CD1c-positive myeloid dendritic cell (primary cell): Measurements from ENCODE around the gene PRAMEF33.
"Not testable (repeated sequence)": the region's sequence is repeated elsewhere in the genome, so short reads cannot be mapped to it uniquely, and the experiment has no call there.

Source experiments
- DNase-seq: peaks from one replicate; pipeline ENCODE4 v3.0.0-alpha.2; 2016; ENCODE audit errors: extremely low spot score

The PRAMEF33 gene, protein sequence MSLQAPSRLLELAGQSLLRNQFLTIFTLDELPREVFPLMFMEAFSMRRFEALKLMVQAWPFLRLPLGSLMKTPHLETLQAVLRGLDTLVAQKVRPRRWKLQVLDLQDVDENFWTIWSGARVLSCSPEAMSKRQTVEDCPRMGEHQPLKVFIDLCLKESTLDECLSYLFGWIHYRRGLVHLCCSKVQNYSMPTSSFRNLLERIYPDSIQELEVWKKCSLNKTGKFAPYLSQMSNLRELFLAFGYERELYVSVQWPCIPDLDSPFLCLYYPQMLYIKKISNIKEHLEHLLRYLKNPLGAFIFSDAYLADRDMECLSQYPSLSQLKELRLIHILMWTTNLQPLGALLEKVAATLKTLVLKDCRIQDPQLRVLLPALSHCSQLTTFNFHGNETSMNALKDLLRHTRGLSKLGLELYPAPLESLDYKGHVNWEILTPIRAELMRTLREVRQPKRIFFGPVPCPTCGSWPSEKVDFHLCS

DNA sequence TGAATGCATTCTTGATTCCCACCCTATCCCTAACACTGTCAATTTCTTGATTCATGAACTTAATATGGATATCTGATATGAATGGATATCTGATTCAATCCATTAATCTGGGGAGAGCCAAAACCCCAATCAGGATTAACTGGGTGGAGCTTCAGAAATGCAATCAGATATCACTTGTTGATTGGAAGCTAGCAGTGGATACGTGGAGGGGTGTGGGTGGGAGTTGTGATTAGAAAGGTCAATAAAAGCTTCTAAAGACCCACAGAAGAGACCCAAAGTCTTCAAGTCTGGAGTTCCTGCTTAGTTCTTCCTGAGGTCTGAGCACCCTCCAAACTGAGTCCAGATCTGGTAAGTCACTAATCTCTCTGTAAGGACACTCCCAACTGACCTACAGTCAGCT is at the start of gene PRAMEF33:
PRAMEF33 (plus strand) TSS at position 301 of the 400 bp plus-strand sequence. CDS start 2,416 bp downstream, outside the sequence.
- not testable (repeated sequence) for DNase-seq

DNA sequence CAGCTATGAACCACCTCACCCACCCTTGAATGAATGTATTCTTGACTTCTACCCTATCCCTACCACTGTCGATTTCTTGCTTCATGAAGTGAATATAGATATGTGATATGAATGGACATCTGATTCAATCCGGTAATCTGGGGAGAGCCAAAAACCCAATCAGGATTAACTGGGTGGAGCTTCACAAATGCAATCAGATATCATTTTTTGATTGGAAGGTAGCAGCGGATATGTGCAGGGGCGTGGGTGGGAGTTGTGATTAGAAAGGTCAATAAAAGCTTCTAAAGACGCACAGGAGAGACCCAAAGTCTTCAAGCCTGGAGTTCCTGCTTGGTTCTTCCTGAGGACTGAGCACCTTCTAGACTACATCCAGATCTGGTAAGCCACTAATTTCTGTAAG is 49.4 kb upstream of the PRAMEF33 start, which contains the start of gene PRAMEF5:
PRAMEF5 (plus strand) TSS at position 301 of the 400 bp plus-strand sequence. CDS start 5,071 bp downstream, outside the sequence.
- not testable (repeated sequence) for DNase-seq

DNA sequence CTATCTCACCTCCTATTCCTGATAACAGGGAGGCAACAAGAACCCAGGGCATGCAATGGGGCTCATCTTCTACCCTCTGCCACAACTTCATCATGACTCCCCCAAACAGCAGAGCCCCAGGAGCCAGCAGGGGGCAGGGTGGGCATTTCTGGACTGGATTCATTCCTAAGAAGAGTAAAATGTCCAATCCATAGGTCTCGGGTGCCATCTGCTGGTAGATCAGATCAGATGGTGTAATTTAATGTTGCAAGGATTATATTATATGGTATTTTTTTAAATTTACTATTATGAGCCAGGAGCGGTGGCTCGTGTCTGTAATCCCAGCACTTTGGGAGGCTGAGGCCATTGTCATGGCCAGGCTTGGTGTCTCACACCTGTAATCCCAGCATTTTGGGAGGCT is 38.2 kb upstream of the PRAMEF33 start:
- DNase-seq: not testable (repeated sequence)

DNA sequence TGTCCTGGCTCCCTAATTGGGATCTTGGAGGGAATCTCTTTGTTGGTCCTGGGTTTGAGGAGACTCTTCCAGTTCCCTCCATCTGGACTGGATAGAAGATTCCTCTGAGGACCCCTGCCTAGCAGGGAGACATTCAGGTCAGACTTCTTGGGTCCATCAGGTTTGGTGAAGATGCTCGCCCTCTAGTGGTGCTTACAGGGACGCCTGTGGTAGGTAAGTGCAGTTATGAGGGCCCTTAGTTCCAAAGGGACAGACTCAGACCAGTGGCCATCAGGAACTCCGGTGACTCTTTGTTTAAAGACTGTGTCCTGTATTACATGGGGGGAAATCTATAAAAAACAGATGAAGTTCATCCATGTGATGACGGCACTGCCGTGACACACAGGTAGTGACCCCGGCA is 26.3 kb upstream of the PRAMEF33 start:
- not testable (repeated sequence) for DNase-seq

DNA sequence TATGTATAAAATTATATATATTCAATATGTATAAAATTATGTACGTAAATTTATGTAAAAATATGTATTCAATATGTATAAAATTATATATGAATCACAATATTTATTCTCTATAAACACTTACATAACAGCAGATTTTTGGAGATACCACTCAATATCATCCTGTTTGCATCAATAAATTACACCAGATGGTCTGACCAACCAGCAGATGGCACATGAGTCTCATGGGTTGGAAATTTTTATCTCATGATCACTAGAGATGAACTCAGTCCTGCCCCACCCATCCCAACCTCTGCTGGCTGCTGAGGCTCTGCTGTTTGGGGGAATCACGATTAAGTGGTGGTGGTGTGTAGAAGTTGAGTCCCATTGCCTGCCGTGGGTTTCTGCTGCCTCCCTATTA is 23.7 kb upstream of the PRAMEF33 start:
- not testable (repeated sequence) for DNase-seq

DNA sequence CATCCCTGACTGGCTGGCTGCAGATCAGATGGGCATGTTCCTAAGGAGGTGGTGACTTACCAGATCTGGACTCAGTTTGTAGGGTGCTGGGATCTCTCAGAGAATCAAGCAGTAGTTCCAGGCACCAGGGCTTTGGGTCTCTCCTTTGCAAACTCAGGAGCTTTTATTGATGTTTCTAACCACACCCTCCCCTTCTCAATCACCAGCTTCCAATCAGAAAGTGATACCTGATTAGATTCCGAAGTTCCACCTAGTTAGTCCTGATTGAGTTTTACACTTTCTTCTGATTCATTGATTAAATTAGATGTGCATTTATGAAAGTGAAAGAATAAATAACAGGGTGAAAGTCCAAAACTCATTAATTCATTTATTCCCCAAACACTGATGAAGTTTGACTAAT is 18.3 kb upstream of the PRAMEF33 start, which contains the start of gene PRAMEF8:
PRAMEF8 (minus strand) TSS at position 101 of the 400 bp plus-strand sequence. CDS start 1,046 bp downstream, outside the sequence.
- not testable (repeated sequence) for DNase-seq

DNA sequence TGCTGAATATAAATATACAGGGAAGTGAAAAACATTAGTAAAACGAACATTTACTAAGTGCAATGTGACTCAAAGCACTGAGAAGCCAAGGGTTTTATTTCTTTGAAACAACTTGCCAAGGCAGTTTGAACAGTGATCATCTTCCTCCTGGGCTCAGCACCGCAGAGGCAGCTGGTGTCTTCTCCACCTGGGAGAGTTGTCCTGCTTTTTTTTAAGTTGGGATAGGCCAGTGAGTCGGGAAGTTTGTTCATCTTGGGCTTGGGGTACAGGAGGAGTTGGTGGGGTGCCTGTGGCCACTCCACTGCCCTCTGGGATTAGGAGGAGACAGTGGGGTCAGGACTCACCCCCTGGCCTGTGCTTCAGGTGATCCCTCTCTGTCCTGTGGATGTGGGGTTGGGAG is 14.3 kb upstream of the PRAMEF33 start:
- not testable (repeated sequence) for DNase-seq

DNA sequence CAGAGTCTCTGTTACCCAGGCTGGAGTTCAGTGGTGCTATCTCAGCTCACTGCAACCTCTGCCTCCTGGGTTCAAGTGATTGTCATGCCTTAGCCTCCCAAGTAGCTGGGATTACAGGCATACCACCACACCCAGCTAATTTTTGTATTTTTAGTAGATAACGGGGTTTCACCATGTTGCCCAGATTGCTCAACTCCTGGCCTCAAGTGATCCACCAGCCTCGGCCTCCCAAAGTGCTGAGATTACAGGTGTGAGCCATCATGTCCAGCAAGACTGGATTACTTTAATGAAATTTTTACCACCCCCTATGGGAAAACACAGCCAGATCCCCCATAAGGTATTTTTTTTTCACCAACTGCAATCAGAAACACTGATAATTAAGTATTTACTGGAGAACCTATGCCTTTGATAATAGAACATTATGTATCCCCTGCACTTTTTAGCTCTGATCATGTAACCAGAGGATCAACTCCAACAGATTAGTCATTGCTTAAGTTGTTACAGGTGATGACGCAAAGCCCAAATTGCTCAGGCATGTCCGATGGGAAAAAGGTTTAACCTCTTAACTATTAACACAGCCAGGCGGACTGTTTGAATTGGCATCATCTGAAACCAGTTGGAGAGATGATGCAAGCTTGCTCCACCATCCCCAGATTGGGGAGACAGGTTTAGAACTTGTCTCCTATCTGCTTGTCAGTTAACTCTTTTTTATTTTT is 6.0 kb upstream of the PRAMEF33 start:
- not testable (repeated sequence) for DNase-seq

DNA sequence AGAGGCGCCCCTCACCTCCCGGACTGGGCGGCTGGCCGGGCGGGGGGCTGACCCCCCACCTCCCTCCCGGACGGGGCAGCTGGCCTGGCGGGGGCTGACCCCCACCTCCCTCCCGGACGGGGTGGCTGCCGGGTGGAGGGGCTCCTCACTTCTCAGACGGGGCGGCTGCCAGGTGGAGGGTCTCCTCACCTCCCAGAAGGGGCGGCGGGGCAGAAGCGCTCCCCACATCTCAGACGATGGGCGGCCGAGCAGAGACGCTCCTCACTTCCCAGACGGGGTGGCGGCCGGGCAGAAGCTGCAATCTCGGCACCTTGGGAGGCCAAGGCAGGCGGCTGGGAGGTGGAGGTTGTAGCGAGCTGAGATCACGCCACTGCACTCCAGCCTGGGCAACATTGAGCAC is 4.6 kb upstream of the PRAMEF33 start:
- DNase-seq: not testable (repeated sequence)

DNA sequence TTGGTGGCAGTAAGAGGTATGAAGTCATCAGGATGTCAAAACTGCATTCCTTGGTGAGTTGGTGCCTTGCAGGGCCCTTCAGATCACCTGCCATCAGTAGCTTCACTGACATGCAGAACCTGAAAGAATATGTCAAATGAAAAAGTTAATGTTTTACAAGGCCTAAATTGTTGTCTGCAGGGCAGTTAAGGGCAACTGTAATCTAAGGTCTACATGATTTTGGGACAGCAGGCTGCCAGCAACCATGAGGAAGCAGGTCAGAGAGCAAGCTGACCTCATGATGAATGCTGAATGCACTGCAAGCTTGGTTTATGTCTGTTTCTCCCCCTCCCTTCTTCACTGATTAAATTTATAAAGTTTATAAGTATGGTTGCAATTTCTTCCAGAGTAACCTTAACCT is 1.1 kb upstream of the PRAMEF33 start:
- DNase-seq: not testable (repeated sequence)

DNA sequence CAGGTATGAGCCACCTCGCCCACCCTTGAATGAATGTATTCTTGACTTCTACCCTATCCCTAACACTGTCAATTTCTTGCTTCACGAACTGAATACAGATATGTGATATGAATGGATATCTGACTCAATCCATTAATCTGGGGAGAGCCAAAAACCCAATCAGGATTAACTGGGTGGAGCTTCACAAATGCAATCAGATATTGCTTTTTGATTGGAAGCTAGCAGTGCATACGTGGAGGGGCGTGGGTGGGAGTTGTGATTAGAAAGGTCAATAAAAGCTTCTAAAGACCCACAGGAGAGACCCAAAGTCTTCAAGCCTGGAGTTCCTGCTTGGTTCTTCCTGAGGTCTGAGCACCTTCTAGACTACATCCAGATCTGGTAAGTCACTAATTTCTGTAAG is 11.9 kb downstream of the PRAMEF33 start, which contains the start of gene PRAMEF15:
PRAMEF15 (plus strand) TSS at position 301 of the 400 bp plus-strand sequence. CDS start 2,827 bp downstream, outside the sequence.
- DNase-seq: not testable (repeated sequence)

DNA sequence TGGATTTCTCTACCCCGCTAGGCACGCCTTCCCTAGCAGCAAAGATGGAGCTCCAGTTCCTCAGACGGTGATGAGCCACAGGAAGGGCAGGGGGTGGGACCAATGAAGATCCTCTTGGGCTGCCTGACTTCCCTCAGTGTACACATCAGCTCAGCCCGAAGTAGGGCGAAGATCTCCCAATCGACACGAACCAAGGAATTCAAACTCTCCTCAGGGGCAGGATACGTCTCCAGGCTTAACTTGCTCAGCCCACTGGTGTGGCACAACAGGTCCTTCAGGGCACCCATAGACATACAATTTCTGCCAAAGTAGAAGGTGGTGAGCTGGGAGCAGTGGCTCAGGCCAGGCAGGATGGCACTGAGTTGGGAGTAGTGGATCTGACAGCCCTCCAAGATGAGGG is 39.2 kb downstream of the PRAMEF33 start:
- DNase-seq: not testable (repeated sequence)

DNA sequence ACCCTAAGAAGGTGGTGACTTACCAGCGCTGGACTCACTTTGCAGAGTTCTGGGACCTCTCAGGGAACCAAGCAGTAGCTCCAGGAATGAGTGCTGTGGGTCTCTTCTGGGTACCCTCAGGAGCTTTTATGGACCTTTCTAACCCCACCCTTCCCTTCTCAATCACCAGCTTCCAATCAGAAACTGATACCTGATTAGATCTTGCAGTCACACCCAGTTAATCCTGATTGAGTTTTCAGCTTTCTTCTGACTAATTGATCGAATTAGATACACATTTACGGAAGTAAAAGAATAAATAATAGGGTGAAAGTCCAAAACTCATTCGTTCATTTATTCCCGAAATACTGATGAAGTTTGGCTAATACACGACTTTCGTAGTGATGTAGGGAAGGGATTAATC is 43.7 kb downstream of the PRAMEF33 start, which contains the start of gene PRAMEF14:
PRAMEF14 (minus strand) TSS at position 101 of the 400 bp plus-strand sequence. CDS start 1,820 bp downstream, outside the sequence.
- DNase-seq: not testable (repeated sequence)

DNA sequence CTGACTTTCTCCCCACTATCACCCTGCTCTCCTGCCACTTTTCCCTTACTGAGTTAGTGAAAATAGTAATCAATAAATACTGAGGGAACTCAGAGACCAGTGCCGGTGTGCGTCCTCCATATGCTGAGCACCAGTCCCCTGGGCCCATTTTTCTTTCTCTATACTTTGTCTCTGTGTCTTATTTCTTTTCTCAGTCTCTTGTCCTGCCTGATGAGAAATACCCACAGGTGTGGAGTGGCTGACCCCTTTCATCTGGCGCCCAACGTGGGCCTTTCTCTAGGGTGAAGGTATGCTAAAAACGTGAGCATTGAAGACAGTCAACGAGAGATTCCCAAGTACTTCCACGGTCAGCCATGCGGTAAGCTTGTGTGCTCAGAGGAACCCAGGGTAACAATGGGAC is 50.1 kb downstream of the PRAMEF33 start:
- not testable (repeated sequence) for DNase-seq

DNA sequence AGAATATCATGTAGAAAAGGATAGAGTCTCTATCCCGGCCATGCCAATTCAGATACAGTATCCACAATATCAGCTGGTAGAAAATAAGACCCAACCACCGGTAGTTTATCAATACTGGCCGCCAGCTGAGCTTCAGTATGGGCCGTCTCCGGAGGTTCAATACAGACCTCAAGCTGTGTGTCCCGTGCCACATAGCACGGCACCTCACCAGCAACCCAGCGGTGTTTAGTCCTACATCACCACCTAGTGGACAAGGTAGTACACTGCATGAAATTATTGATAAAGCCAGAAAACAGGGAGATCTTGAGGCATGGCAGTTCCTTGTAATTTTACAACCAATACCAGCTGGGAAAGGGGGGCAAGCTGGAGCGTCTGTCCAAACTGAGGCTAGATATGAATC is 51.1 kb downstream of the PRAMEF33 start:
- DNase-seq: not testable (repeated sequence)

DNA sequence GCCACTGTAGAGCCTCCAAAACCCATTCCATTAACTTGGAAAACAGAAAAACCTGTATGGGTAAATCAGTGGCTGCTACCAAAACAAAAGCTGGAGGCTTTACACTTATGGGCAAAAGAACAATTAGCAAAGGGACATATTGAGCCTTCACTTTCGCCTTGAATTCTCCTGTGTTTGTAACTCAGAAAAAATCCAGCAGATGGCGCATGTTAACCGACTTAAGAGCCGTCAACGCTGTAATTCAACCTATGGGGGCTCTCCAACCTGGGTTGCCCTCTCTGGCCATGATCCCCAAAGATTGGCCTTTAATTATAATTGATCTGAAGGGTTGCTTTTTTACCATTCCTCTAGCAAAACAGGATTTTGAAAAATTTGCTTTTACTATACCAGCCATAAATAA is 53.4 kb downstream of the PRAMEF33 start:
- peak; percentile 44 for DNase-seq
